H9 (cell line): ENCODE measurements around the gene TTC39B. TPM values are rescaled to one million over a fixed set of nuclear protein-coding genes. Genes with fewer than 3 reads are reported as not detected.

ENCODE experiments used
- DNase-seq: peaks from one replicate; pipeline ENCODE4 v3.0.0-alpha.2; 2017
- H2AFZ ChIP-seq: one replicate; pipeline ENCODE4 v1.6.1; 2013; ENCODE audit warnings: mild to moderate bottlenecking, low read length, control low read depth, moderate library complexity
- H2AK5ac ChIP-seq: 2 replicates; pipeline ENCODE4 v1.6.1; 2013; ENCODE audit warnings: low read length, control low read depth, mixed read lengths; ENCODE audit not compliant: insufficient read length
- H2BK120ac ChIP-seq: one replicate; pipeline ENCODE4 v1.6.1; 2013; ENCODE audit warnings: low read depth, mild to moderate bottlenecking, low read length, control low read depth, inconsistent platforms; ENCODE audit not compliant: poor library complexity, severe bottlenecking
- H2BK12ac ChIP-seq: 2 replicates; pipeline ENCODE4 v1.6.1; 2013; ENCODE audit warnings: low read length, control low read depth, mixed read lengths, low read depth; ENCODE audit not compliant: insufficient read length
- H2BK15ac ChIP-seq: 2 replicates; pipeline ENCODE4 v1.6.1; 2013; ENCODE audit warnings: low read depth, low read length, control low read depth
- H2BK20ac ChIP-seq: one replicate; pipeline ENCODE4 v1.6.1; 2013; ENCODE audit warnings: low read depth, mild to moderate bottlenecking, low read length, control low read depth, inconsistent platforms; ENCODE audit not compliant: poor library complexity, severe bottlenecking
- H2BK5ac ChIP-seq: 2 replicates; pipeline ENCODE4 v1.6.1; 2013; ENCODE audit warnings: low read length, control low read depth, mixed read lengths; ENCODE audit not compliant: insufficient read length
- H3K14ac ChIP-seq: 2 replicates; pipeline ENCODE4 v1.6.1; 2013; ENCODE audit warnings: low read length, control low read depth; ENCODE audit not compliant: insufficient read depth
- H3K18ac ChIP-seq: 2 replicates; pipeline ENCODE4 v1.6.1; 2013; ENCODE audit warnings: low read depth, mild to moderate bottlenecking, mixed read lengths, low read length, control low read depth; ENCODE audit not compliant: insufficient read length
- H3K23ac ChIP-seq: 2 replicates; pipeline ENCODE4 v1.6.1; 2013; ENCODE audit warnings: low read length, control low read depth, mixed read lengths, low read depth; ENCODE audit not compliant: insufficient read length
- H3K23me2 ChIP-seq: 2 replicates; pipeline ENCODE4 v1.6.1; 2013; ENCODE audit warnings: low read depth, mild to moderate bottlenecking, mixed read lengths, low read length, control low read depth; ENCODE audit not compliant: insufficient read length, poor library complexity, severe bottlenecking
- H3K27ac ChIP-seq: 2 replicates; pipeline ENCODE4 v1.5.1; 2013; ENCODE audit warnings: low read length, control low read depth, mixed read lengths, low read depth; ENCODE audit not compliant: insufficient read length
- H3K27me3 ChIP-seq: 2 replicates; pipeline ENCODE4 v1.6.1; 2013; ENCODE audit warnings: low read length, control low read depth, inconsistent platforms; ENCODE audit not compliant: insufficient read depth
- H3K4ac ChIP-seq: 2 replicates; pipeline ENCODE4 v1.6.1; 2013; ENCODE audit warnings: low read depth, mild to moderate bottlenecking, control low read depth, inconsistent platforms, low read length, moderate library complexity
- H3K4me1 ChIP-seq: 2 replicates; pipeline ENCODE4 v1.6.1; 2013; ENCODE audit warnings: low read length, control low read depth, inconsistent platforms; ENCODE audit not compliant: insufficient read depth
- H3K4me2 ChIP-seq: 2 replicates; pipeline ENCODE4 v1.6.1; 2013; ENCODE audit warnings: low read length, control low read depth, mixed read lengths; ENCODE audit not compliant: insufficient read length, insufficient read depth
- H3K56ac ChIP-seq: 2 replicates; pipeline ENCODE4 v1.6.1; 2013; ENCODE audit warnings: low read depth, mild to moderate bottlenecking, mixed read lengths, low read length, control low read depth; ENCODE audit not compliant: insufficient read length
- H3K79me1 ChIP-seq: 2 replicates; pipeline ENCODE4 v1.6.1; 2013; ENCODE audit warnings: low read depth, mild to moderate bottlenecking, moderate library complexity, low read length, control low read depth, inconsistent platforms; ENCODE audit not compliant: insufficient read depth, poor library complexity, severe bottlenecking
- H3K79me2 ChIP-seq: 2 replicates; pipeline ENCODE4 v1.6.1; 2013; ENCODE audit warnings: low read length, control low read depth, inconsistent platforms; ENCODE audit not compliant: insufficient read depth
- H3K9ac ChIP-seq: 2 replicates; pipeline ENCODE4 v1.6.1; 2013; ENCODE audit warnings: low read length, control low read depth, mixed read lengths; ENCODE audit not compliant: insufficient read length; ENCODE audit errors: extremely low read depth
- H3K9me3 ChIP-seq: one replicate; pipeline ENCODE4 v1.6.1; 2013; ENCODE audit warnings: low read depth, low read length, inconsistent platforms; ENCODE audit not compliant: control insufficient read depth
- H3T11ph ChIP-seq: one replicate; pipeline ENCODE4 v1.6.1; 2013; ENCODE audit warnings: mild to moderate bottlenecking, low read length, control low read depth, inconsistent platforms
- H4K20me1 ChIP-seq: one replicate; pipeline ENCODE4 v1.6.1; 2013; ENCODE audit not compliant: control insufficient read depth, insufficient read length, insufficient read depth
- H4K5ac ChIP-seq: 2 replicates; pipeline ENCODE4 v1.6.1; 2013; ENCODE audit warnings: low read depth, mild to moderate bottlenecking, mixed read lengths, low read length, control low read depth; ENCODE audit not compliant: insufficient read length
- H4K8ac ChIP-seq: replicated peaks from 2 replicates; pipeline ENCODE4 v1.6.1; 2013; ENCODE audit warnings: low read length, control low read depth, mixed read lengths, low read depth; ENCODE audit not compliant: insufficient read length
- H4K91ac ChIP-seq: 2 replicates; pipeline ENCODE4 v1.6.1; 2013; ENCODE audit warnings: low read depth, mild to moderate bottlenecking, moderate library complexity, mixed read lengths, low read length, control low read depth; ENCODE audit not compliant: insufficient read length
- H3K27ac Mint-ChIP-seq, 3 experiments: 2 replicates in 2 of 3; 3 replicates in 1 of 3; pipeline ENCODE4 v1.8.0; 2020 to 2021; ENCODE audit warnings: mixed read lengths in 3 of 3, mild to moderate bottlenecking in 1 of 3, moderate library complexity in 1 of 3
- H3K27me3 Mint-ChIP-seq: 2 replicates; pipeline ENCODE4 v1.8.0; 2021; ENCODE audit warnings: low read depth, mild to moderate bottlenecking, moderate library complexity, mixed read lengths
- H3K36me3 Mint-ChIP-seq, 3 experiments: 2 replicates in 2 of 3; 3 replicates in 1 of 3; pipeline ENCODE4 v1.8.0; 2020 to 2021; ENCODE audit warnings: low read depth in 3 of 3, mixed read lengths in 3 of 3; ENCODE audit not compliant: insufficient read depth in 1 of 3
- H3K4me1 Mint-ChIP-seq, 2 experiments: 2 replicates each; pipeline ENCODE4 v1.8.0; 2020; ENCODE audit warnings: mixed read lengths in 2 of 2
- H3K4me3 Mint-ChIP-seq, 2 experiments: 2 replicates in 1 of 2; 3 replicates in 1 of 2; pipeline ENCODE4 v1.8.0; 2020 to 2021; ENCODE audit warnings: mild to moderate bottlenecking in 2 of 2, mixed read lengths in 2 of 2, moderate library complexity in 1 of 2
- H3K9me3 Mint-ChIP-seq, 2 experiments: 2 replicates in 1 of 2; 3 replicates in 1 of 2; pipeline ENCODE4 v1.8.0; 2020; ENCODE audit warnings: mild to moderate bottlenecking in 2 of 2, mixed read lengths in 2 of 2, moderate library complexity in 1 of 2
- WGBS: extraction: QIAGEN DNeasy Blood & Tissue Kit; methylation state at CpG from one replicate; pipeline ENCODE4 v1.1.7; 2013; ENCODE audit warnings: missing lambda C conversion rate, low lambda C conversion rate, mixed read lengths; ENCODE audit not compliant: insufficient read length; ENCODE audit errors: extremely low coverage; 5-methylcytosine and 5-hydroxymethylcytosine counted together
- total RNA-seq: library from RNA; stranded (reverse); gene quantifications from 2 replicates; pipeline ENCODE4 v1.2.1, GENCODE V29; 2021
- TF ChIP-seq, protein P1 (sequence below): fragments of 200-600 bp; sonication (generic); conservative IDR thresholded peaks from 3 replicates; pipeline ENCODE4 v1.8.0; 2021; ENCODE audit warnings: antibody characterized with exemption, mild to moderate bottlenecking

Gene TTC39B
- total RNA-seq, 1 experiment from 2014 or later = 8.2 TPM

GRCh38 chr9:15344191-15344590 lies 37.2 kb upstream of the TTC39B start:
- no peak overlapping the region for H3K18ac ChIP-seq
- no peak overlapping the region for H3K27ac ChIP-seq
- peaks cover 3% of the 10 kb centered on the region; the same call in 1 of the 2 replicates for H3K4me1 ChIP-seq
- Mint-ChIP-seq H3K36me3 (peaks cover 0 to 14% (median 6%) of the 10 kb centered on the region in 3 experiments; a peak in 5 of 7 replicates), H3K4me1 (peaks cover 5 to 7% of the 10 kb centered on the region in 2 experiments), H3K27me3 (peaks cover 2% of the 10 kb centered on the region), H3K27ac (peak overlapping the region in 1 of 3 experiments; percentile 2; a peak in 2 of 7 replicates), H3K4me3 (no peak overlapping the region), H3K9me3 (peaks cover 14 to 18% of the 10 kb centered on the region in 2 experiments; a peak in 4 of 5 replicates)
- no peak overlapping the region for H3T11ph ChIP-seq
- no peak overlapping the region for H3K9ac ChIP-seq
- H2BK20ac ChIP-seq = no peak overlapping the region
- no peak overlapping the region for H4K5ac ChIP-seq
- no peak overlapping the region for H2BK120ac ChIP-seq
- no peak overlapping the region for H4K91ac ChIP-seq
- no peak overlapping the region for H2BK5ac ChIP-seq
- DNase-seq = no peak
- no CpG with 5 or more reads among the region's 2 CpGs for WGBS
- no peaks in the 10 kb centered on the region for H4K20me1 ChIP-seq
- TF ChIP-seq, protein P1, sequence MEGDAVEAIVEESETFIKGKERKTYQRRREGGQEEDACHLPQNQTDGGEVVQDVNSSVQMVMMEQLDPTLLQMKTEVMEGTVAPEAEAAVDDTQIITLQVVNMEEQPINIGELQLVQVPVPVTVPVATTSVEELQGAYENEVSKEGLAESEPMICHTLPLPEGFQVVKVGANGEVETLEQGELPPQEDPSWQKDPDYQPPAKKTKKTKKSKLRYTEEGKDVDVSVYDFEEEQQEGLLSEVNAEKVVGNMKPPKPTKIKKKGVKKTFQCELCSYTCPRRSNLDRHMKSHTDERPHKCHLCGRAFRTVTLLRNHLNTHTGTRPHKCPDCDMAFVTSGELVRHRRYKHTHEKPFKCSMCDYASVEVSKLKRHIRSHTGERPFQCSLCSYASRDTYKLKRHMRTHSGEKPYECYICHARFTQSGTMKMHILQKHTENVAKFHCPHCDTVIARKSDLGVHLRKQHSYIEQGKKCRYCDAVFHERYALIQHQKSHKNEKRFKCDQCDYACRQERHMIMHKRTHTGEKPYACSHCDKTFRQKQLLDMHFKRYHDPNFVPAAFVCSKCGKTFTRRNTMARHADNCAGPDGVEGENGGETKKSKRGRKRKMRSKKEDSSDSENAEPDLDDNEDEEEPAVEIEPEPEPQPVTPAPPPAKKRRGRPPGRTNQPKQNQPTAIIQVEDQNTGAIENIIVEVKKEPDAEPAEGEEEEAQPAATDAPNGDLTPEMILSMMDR = no peak
- no peaks in the 10 kb centered on the region for H3K79me1 ChIP-seq
- no peaks in the 10 kb centered on the region for H3K23me2 ChIP-seq
- no peak overlapping the region for H3K4me2 ChIP-seq
- H3K79me2 ChIP-seq = no peaks in the 10 kb centered on the region
- H3K23ac ChIP-seq = no peak overlapping the region
- no peak overlapping the region for H2AK5ac ChIP-seq
- H4K8ac ChIP-seq = no peak overlapping the region
- no peak overlapping the region for H3K4ac ChIP-seq
- no peak overlapping the region for H2BK15ac ChIP-seq
- H2AFZ ChIP-seq = no peak overlapping the region
- no peak overlapping the region for H2BK12ac ChIP-seq
- no peak overlapping the region for H3K56ac ChIP-seq
- no peaks in the 10 kb centered on the region for H3K9me3 ChIP-seq
- H3K14ac ChIP-seq = no peak overlapping the region
- H3K27me3 ChIP-seq = no peaks in the 10 kb centered on the region
